Endothelial cell of umbilical vein (primary cell): ENCODE results near the gene DAB1. TPM values are rescaled to one million over a fixed set of nuclear protein-coding genes. Genes with fewer than 3 reads are reported as not detected.

Experiments used
- BruUV-seq: library from RNA; stranded (reverse); fragments of 400-500 nt; replicated peaks from 2 replicates; lab custom pipeline; 2021; lab: Mats Ljungman, UMichigan
- CTCF ChIA-PET: fragments of 300-600, 350-600 bp; sonication (Branson Sonifier 250); formaldehyde crosslinking; loops from one replicate; lab custom pipeline; 2021; ENCODE audit warnings: antibody characterized with exemption, inconsistent platforms; lab: Charles Lee
- POLR2A ChIA-PET: fragments of 300-600, 350-600 bp; sonication (Branson Sonifier 250); formaldehyde crosslinking; loops from one replicate; lab custom pipeline; 2021; ENCODE audit warnings: antibody characterized with exemption, inconsistent platforms; lab: Charles Lee
- DNase-seq: peaks from one replicate; pipeline ENCODE4 v3.0.0-alpha.2; 2011; ENCODE audit warnings: low read depth, low spot score
- FAIRE-seq: peaks from 2 replicates; lab custom pipeline; 2011; peaks lifted over from hg19 to GRCh38; lab: Jason Lieb, UNC
- H2AFZ ChIP-seq: 2 replicates; pipeline ENCODE4 v1.6.0; 2012; ENCODE audit warnings: low read depth, low read length, control low read depth, inconsistent platforms
- H3K27ac ChIP-seq: 2 replicates; pipeline ENCODE4 v1.5.1; 2011; ENCODE audit warnings: low read depth, mild to moderate bottlenecking, control low read depth, low read length, moderate library complexity; ENCODE audit not compliant: insufficient read depth
- H3K27me3 ChIP-seq, 2 experiments: 2 replicates each; pipeline versions ENCODE4 v1.6.0 to v1.6.1; 2011; ENCODE audit warnings: low read length in 2 of 2, mixed read lengths in 1 of 2; ENCODE audit not compliant: control insufficient read depth in 2 of 2, insufficient read depth in 2 of 2
- H3K36me3 ChIP-seq, 2 experiments: 2 replicates in 1 of 2; 3 replicates in 1 of 2; pipeline ENCODE4 v1.5.1; 2011; ENCODE audit warnings: low read length in 2 of 2, mild to moderate bottlenecking in 1 of 2, moderate library complexity in 1 of 2; ENCODE audit not compliant: control insufficient read depth in 2 of 2, insufficient read depth in 2 of 2; ENCODE audit errors: extremely low read depth in 1 of 2
- H3K4me1 ChIP-seq: 3 replicates; pipeline ENCODE4 v1.5.1; 2011; ENCODE audit warnings: mild to moderate bottlenecking, low read length; ENCODE audit not compliant: control insufficient read depth, insufficient read depth; ENCODE audit errors: extremely low read depth
- H3K4me2 ChIP-seq: 2 replicates; pipeline ENCODE4 v1.6.1; 2011; ENCODE audit warnings: low read length, control low read depth, mixed read lengths; ENCODE audit not compliant: insufficient read depth
- H3K4me3 ChIP-seq, 3 experiments: fragments of 200-600 bp in 1 of 3; sonication (generic), shearing (Covaris generic) in 1 of 3; replicated peaks in 1 of 3; 2 replicates each; pipeline ENCODE4 v1.5.1; 2011 to 2016; ENCODE audit warnings: control low read depth in 3 of 3, low read length in 3 of 3, mild to moderate bottlenecking in 2 of 3, inconsistent platforms in 1 of 3, low read depth in 1 of 3, moderate library complexity in 1 of 3; ENCODE audit not compliant: insufficient read depth in 1 of 3
- H3K79me2 ChIP-seq: 2 replicates; pipeline ENCODE4 v1.6.0; 2012; ENCODE audit warnings: low read length, inconsistent platforms; ENCODE audit not compliant: control insufficient read depth, insufficient read depth
- H3K9ac ChIP-seq: replicated peaks from 2 replicates; pipeline ENCODE3; 2011; ENCODE audit warnings: low read length, control low read depth; ENCODE audit not compliant: insufficient read depth; ENCODE audit errors: extremely low read depth
- H3K9me1 ChIP-seq: replicated peaks from 3 replicates; pipeline ENCODE4 v1.6.0; 2011; ENCODE audit warnings: mild to moderate bottlenecking, low read length; ENCODE audit not compliant: control insufficient read depth, insufficient read depth; ENCODE audit errors: extremely low read depth
- H3K9me3 ChIP-seq: replicated peaks from 2 replicates; pipeline ENCODE4 v1.5.1; 2012; ENCODE audit warnings: low read length, inconsistent platforms; ENCODE audit not compliant: control insufficient read depth, insufficient read depth
- H4K20me1 ChIP-seq: replicated peaks from 2 replicates; pipeline ENCODE3; 2011; ENCODE audit warnings: mild to moderate bottlenecking, low read length; ENCODE audit not compliant: control insufficient read depth, insufficient read depth; ENCODE audit errors: extremely low read depth
- EZH2 ChIP-seq: IDR thresholded peaks from 2 replicates; pipeline ENCODE4 v1.6.1; 2012; ENCODE audit warnings: borderline replicate concordance, low read depth, mild to moderate bottlenecking, moderate library complexity, low read length, inconsistent platforms; ENCODE audit not compliant: severe bottlenecking
- FOS ChIP-seq: IDR thresholded peaks from 2 replicates; pipeline ENCODE4 v1.6.1; 2011; ENCODE audit warnings: mild to moderate bottlenecking, low read length, moderate library complexity, borderline replicate concordance; ENCODE audit not compliant: insufficient read depth
- GATA2 ChIP-seq: IDR thresholded peaks from 2 replicates; pipeline ENCODE4 v1.7.0; 2011; ENCODE audit warnings: low read depth, mild to moderate bottlenecking, moderate library complexity, mixed read lengths, low read length; ENCODE audit not compliant: insufficient read length, insufficient read depth
- JUN ChIP-seq: IDR thresholded peaks from 2 replicates; pipeline ENCODE4 v1.6.1; 2011; ENCODE audit warnings: borderline replicate concordance, low read depth; ENCODE audit not compliant: insufficient read length, insufficient read depth
- MYC ChIP-seq: IDR thresholded peaks from one replicate; pipeline ENCODE4 v1.6.1; 2011; ENCODE audit warnings: mild to moderate bottlenecking, low read depth, low read length
- POLR2A ChIP-seq: IDR thresholded peaks from 2 replicates; pipeline ENCODE4 v1.6.1; 2012; ENCODE audit warnings: low read depth, mild to moderate bottlenecking, control low read depth, low read length
- POLR2AphosphoS5 ChIP-seq: IDR thresholded peaks from 2 replicates; pipeline ENCODE4 v1.6.1; 2012; ENCODE audit warnings: low read depth, mild to moderate bottlenecking, control low read depth, low read length, moderate library complexity; ENCODE audit not compliant: insufficient read depth
- dilution Hi-C: fragments of 300-500 bp; cut with MboI; formaldehyde crosslinking; loops from one replicate; pipeline ENCODE4 v1.15.0; 2019; ENCODE audit warnings: low sequenced_read_pairs; ENCODE audit not compliant: extremely low pct_ligation_motif_present
- intact Hi-C: fragments of 100-400 bp; cut with micrococcal nuclease; formaldehyde crosslinking; loops from one replicate; pipeline ENCODE4 v1.10.0; 2022
- polyA plus RNA-seq, 4 experiments: library from polyadenylated mRNA; depleted of rRNA in 3 of 4; stranded (reverse) in 3 of 4; unstranded in 1 of 4; fragments of >200 nt; gene quantifications; 2 replicates each; pipeline versions ENCODE4 v1.2.1 to v1.2.3, GENCODE V29; 2011 to 2012; ENCODE audit warnings: missing spikeins in 1 of 4
- total RNA-seq: library from RNA; stranded (reverse); gene quantifications from 2 replicates; pipeline ENCODE4 v1.2.3, GENCODE V29; 2021
- TF ChIP-seq, protein P1 (sequence below): IDR thresholded peaks from 2 replicates; pipeline ENCODE4 v1.6.1; 2011; ENCODE audit not compliant: insufficient read depth, insufficient read length
- TF ChIP-seq, protein P2 (sequence below), 2 donors: IDR thresholded peaks; 1 replicate in 1 of 2; 2 replicates in 1 of 2; pipeline ENCODE4 v1.5.1; 2011; ENCODE audit warnings: low read length in 2 of 2, mild to moderate bottlenecking in 2 of 2, moderate library complexity in 2 of 2, control low read depth in 1 of 2, inconsistent platforms in 1 of 2, low read depth in 1 of 2; ENCODE audit not compliant: insufficient read depth in 1 of 2; ENCODE audit errors: extremely low read depth in 1 of 2

DAB1 gene
- total and polyA plus RNA-seq, 2 donors (not counting 3 experiments of a cell fraction or from before 2014, with no cell fraction given), result not detected

DNA sequence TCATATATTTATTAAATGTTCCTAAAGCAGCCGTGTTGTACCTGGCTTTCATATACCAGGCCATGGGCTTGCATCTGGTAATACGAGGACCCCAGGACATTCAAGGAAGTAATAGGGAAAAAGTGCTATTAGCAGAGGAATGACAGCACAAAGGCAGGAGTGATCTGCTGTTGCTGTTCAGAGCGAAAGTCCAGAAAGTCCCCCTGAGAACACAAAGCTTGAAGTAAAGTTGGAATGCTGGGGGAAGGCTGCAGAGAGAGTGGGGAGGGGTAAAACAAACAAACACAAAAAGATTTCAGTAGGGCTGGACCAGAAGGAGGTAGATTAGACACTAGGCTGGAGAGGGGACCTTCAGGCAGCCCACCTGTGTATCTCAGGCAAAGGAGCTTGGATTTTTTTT, 363.4 kb downstream of the DAB1 start:
- H3K4me2 ChIP-seq, result no peak overlapping the region
- H3K9me3 ChIP-seq, result no peaks in the 10 kb centered on the region
- TF ChIP-seq JUN, result no peak
- BruUV-seq, result no TSS peak
- no peak overlapping the region for H3K4me3 ChIP-seq
- POLR2A ChIA-PET, result no interaction called here
- no peak overlapping the region for H3K27ac ChIP-seq
- H4K20me1 ChIP-seq, result no peaks in the 10 kb centered on the region
- H3K27me3 ChIP-seq, result no peaks in the 10 kb centered on the region
- no peak for FAIRE-seq
- CTCF ChIA-PET, result no interaction called here
- H3K4me1 ChIP-seq, result no peaks in the 10 kb centered on the region
- no peaks in the 10 kb centered on the region for H3K36me3 ChIP-seq
- no peaks in the 10 kb centered on the region for H3K9me1 ChIP-seq
- intact Hi-C loops (no loop called here), dilution Hi-C loops (no loop called here)
- no peaks in the 10 kb centered on the region for H3K79me2 ChIP-seq
- H2AFZ ChIP-seq, result no peak overlapping the region
- DNase-seq, result no peak
- no peak overlapping the region for H3K9ac ChIP-seq

DNA sequence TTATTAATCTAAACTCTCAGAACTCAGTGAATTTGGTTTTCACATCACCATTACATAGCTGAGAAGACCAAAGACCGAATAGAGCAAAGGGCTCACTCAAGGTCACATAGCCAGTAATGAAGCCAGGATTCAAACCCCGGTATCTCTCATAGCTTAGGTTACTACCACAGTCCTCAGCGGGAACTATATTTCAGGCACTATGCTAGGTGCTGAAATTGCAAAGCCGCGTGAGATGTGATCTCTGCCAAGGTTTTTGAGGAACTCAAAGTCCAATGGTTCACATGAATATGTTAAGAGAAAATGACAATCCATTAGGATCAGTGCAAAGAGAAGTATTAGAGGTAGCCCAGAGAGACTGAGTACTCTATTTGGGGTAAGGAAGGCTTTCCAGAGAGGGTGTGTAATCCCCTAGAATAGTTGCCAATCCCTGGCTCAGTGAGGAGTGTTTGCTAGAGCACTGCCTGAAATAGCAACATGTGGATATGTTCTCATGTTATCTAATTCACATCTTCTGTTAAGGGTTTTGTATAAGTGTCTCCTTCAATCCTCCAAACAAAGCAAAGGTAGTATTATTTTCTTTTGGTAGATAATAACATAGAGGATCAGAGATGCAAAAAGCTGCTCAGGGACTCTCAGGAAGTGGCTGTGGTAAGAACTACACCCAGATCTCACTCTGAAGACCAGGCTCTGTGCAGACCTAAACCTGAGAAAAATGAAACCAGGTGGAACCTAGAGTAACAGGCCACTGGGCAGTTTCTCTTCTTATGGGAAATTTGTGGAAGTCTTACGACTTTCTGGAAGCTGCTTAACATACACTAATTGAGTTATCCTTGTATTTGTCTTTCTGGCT, 365.0 kb downstream of the DAB1 start:
- dilution Hi-C loops, result no loop called here
- H3K9me1 ChIP-seq, result no peaks in the 10 kb centered on the region
- no TSS peak for BruUV-seq
- ChIA-PET POLR2A (no interaction called here), CTCF (no interaction called here)
- no peak overlapping the region for H3K27ac ChIP-seq
- H3K4me1 ChIP-seq, result no peaks in the 10 kb centered on the region
- H3K9ac ChIP-seq, result no peak overlapping the region
- H3K27me3 ChIP-seq, result no peaks in the 10 kb centered on the region
- no peak overlapping the region for H3K4me2 ChIP-seq
- intact Hi-C loops, result no loop called here
- H3K9me3 ChIP-seq, result no peaks in the 10 kb centered on the region
- no peaks in the 10 kb centered on the region for H3K79me2 ChIP-seq
- DNase-seq (no peak), FAIRE-seq (no peak)
- no peaks in the 10 kb centered on the region for H4K20me1 ChIP-seq
- H3K4me3 ChIP-seq, result no peak overlapping the region
- TF ChIP-seq EZH2 (no peak), GATA2 (no peak), POLR2A (no peak), JUN (no peak), MYC (no peak), POLR2AphosphoS5 (no peak), FOS (no peak)
- TF ChIP-seq, protein P1, sequence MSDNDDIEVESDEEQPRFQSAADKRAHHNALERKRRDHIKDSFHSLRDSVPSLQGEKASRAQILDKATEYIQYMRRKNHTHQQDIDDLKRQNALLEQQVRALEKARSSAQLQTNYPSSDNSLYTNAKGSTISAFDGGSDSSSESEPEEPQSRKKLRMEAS, result no peak
- TF ChIP-seq, protein P2, sequence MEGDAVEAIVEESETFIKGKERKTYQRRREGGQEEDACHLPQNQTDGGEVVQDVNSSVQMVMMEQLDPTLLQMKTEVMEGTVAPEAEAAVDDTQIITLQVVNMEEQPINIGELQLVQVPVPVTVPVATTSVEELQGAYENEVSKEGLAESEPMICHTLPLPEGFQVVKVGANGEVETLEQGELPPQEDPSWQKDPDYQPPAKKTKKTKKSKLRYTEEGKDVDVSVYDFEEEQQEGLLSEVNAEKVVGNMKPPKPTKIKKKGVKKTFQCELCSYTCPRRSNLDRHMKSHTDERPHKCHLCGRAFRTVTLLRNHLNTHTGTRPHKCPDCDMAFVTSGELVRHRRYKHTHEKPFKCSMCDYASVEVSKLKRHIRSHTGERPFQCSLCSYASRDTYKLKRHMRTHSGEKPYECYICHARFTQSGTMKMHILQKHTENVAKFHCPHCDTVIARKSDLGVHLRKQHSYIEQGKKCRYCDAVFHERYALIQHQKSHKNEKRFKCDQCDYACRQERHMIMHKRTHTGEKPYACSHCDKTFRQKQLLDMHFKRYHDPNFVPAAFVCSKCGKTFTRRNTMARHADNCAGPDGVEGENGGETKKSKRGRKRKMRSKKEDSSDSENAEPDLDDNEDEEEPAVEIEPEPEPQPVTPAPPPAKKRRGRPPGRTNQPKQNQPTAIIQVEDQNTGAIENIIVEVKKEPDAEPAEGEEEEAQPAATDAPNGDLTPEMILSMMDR (IDR thresholded peaks at IDR 0.05; ENCODE audit: extremely low read depth in 1 of 2, insufficient read depth in 1 of 2, low read depth in 1 of 2, low read length in 2 of 2), result no peak
- H3K36me3 ChIP-seq, result no peaks in the 10 kb centered on the region
- H2AFZ ChIP-seq, result no peak overlapping the region
